ENCODE data around the gene TEAD4. TPM values are rescaled to one million over a fixed set of nuclear protein-coding genes. Genes with fewer than 3 reads are reported as not detected.

Gene TEAD4
- total RNA-seq, 1 donor from 2014 or later = 26.0 TPM

DNA sequence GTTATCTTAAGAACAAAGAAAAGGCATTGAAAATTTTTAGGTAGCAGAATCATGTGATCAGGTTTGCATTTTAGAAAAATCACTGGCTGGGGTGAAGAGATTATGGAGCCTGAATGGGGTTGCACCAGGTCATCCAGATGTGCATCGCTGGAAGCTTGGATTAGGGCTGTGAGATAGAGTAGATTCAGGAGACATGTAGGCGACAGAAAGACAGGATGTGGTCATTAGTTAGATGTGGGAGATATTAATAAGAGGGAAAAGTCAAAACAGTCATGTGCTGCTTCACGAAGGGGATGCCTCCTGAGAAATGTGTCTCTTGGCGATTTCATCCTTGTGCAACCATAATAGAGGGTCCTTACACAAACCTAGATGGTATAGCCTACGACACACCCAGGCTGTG is 25.1 kb downstream of the TEAD4 start:
- no peak for DNase-seq (ENCODE audit: low spot score)
- Mint-ChIP-seq H3K36me3 (ENCODE audit: low read depth) (peaks cover 8% of the 10 kb centered on the region), H3K4me1 (ENCODE audit: low read depth) (peaks cover 8% of the 10 kb centered on the region), H3K4me3 (ENCODE audit: unreplicated experiment) (no peak overlapping the region), H3K27ac (ENCODE audit: unreplicated experiment) (peak overlapping the region; percentile 4), H3K9me3 (ENCODE audit: low read depth) (no peaks in the 10 kb centered on the region), H3K27me3 (ENCODE audit: low read depth) (no peaks in the 10 kb centered on the region)
- TF ChIP-seq, protein P1, sequence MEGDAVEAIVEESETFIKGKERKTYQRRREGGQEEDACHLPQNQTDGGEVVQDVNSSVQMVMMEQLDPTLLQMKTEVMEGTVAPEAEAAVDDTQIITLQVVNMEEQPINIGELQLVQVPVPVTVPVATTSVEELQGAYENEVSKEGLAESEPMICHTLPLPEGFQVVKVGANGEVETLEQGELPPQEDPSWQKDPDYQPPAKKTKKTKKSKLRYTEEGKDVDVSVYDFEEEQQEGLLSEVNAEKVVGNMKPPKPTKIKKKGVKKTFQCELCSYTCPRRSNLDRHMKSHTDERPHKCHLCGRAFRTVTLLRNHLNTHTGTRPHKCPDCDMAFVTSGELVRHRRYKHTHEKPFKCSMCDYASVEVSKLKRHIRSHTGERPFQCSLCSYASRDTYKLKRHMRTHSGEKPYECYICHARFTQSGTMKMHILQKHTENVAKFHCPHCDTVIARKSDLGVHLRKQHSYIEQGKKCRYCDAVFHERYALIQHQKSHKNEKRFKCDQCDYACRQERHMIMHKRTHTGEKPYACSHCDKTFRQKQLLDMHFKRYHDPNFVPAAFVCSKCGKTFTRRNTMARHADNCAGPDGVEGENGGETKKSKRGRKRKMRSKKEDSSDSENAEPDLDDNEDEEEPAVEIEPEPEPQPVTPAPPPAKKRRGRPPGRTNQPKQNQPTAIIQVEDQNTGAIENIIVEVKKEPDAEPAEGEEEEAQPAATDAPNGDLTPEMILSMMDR (IDR thresholded peaks at IDR 0.05) = no peak

DNA sequence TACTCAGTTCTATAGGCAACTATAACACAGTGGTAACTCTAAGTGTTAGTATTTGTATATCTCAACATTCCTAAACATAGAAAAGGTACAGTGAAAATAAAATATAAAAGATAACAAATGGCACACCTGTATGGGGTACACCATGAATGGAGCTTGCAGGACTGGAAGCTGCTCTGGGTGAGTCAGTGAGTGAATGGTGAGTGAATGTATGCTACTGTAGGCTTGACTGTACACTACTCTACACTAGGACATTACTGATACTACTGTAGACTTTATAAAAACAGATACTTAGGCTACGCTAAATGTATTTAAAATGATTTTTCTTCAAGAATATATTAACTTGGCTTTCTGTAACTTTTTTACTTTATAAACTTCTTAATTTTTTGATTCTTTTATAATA is 25.5 kb downstream of the TEAD4 start:
- Mint-ChIP-seq H3K27ac (ENCODE audit: unreplicated experiment) (no peak overlapping the region), H3K36me3 (ENCODE audit: low read depth) (peaks cover 5% of the 10 kb centered on the region), H3K4me1 (ENCODE audit: low read depth) (peaks cover 8% of the 10 kb centered on the region), H3K4me3 (ENCODE audit: unreplicated experiment) (no peak overlapping the region), H3K27me3 (ENCODE audit: low read depth) (no peaks in the 10 kb centered on the region), H3K9me3 (ENCODE audit: low read depth) (peaks cover 2% of the 10 kb centered on the region)
- TF ChIP-seq, protein P1 (IDR thresholded peaks at IDR 0.05) = no peak
- DNase-seq (ENCODE audit: low spot score) = no peak

DNA sequence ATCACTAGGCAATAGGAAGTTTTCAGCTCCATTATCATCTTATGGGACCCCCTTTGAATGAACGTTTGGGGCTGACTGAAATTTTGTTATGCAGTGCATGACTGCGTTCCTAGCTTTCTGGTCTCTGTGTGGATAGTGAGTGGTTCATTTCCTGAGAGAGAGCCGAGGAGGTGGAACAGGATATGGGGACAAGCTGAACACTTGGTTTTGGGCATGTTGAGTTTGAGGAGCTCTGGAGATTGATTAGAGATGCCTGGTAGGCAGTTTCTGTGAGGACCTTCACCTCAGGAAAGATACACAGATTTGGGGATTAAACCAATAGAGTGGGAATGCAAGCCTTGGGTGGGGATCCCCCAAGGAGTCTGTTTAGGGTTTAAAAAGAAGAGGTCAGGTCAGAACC is 27.7 kb downstream of the TEAD4 start:
- no peaks in the 10 kb centered on the region for H3K27me3 Mint-ChIP-seq (ENCODE audit: low read depth)
- TF ChIP-seq, protein P1 (IDR thresholded peaks at IDR 0.05) = no peak
- H3K27ac Mint-ChIP-seq (ENCODE audit: unreplicated experiment) = no peak overlapping the region
- peaks cover 8% of the 10 kb centered on the region for H3K4me1 Mint-ChIP-seq (ENCODE audit: low read depth)
- no peak for DNase-seq (ENCODE audit: low spot score)
- H3K4me3 Mint-ChIP-seq (ENCODE audit: unreplicated experiment) = no peak overlapping the region
- H3K9me3 Mint-ChIP-seq (ENCODE audit: low read depth) = peaks cover 6% of the 10 kb centered on the region
- H3K36me3 Mint-ChIP-seq (ENCODE audit: low read depth) = peaks cover 9% of the 10 kb centered on the region

DNA sequence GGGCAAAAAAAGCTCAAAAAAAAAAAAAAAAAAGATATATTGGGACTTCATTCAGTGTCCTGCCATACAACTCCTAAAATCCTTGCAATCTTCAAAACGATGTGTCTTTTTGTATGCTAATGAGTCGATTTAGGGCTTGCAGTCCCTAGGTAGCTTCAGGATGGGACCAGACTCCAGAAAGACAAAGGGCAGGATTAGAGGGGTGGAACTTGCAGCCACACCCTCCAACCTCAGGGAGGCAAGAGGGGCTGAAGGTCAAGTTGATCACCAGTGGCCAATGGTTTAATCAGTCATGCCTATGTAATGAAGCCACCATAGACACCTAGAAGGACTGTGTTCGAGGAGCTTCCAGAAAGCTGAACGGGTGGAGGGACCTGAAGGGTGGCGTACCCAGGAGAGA is 29.3 kb downstream of the TEAD4 start:
- TF ChIP-seq, protein P1 (IDR thresholded peaks at IDR 0.05) = no peak
- H3K36me3 Mint-ChIP-seq (ENCODE audit: low read depth) = peaks cover 9% of the 10 kb centered on the region

DNA sequence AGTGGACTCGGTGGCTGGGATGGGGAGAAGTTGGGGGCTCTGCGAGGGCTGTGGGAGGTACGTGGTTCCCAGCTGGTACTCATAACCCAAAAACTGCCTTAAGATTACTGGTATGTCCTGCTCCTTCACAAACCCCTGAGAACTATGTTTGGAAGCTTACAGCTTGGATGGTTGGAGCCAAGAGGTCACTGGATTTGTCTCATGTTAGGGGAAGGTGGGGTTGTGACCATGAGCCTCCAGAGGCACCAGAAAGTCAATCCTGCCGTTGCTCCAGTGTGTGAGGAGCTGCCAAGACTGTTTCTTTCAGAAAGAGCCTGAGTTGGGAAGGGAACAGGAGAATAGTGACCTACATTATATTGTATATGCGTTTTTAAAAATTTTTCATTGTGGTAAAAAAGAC is 33.5 kb downstream of the TEAD4 start:
- DNase-seq (ENCODE audit: low spot score) = no peak
- peaks cover 6% of the 10 kb centered on the region for H3K9me3 Mint-ChIP-seq (ENCODE audit: low read depth)
- H3K4me1 Mint-ChIP-seq (ENCODE audit: low read depth) = peaks cover 2% of the 10 kb centered on the region
- H3K27me3 Mint-ChIP-seq (ENCODE audit: low read depth) = no peaks in the 10 kb centered on the region
- H3K4me3 Mint-ChIP-seq (ENCODE audit: unreplicated experiment) = no peak overlapping the region
- TF ChIP-seq, protein P1 (IDR thresholded peaks at IDR 0.05) = no peak
- no peak overlapping the region for H3K27ac Mint-ChIP-seq (ENCODE audit: unreplicated experiment)
- peaks cover 9% of the 10 kb centered on the region for H3K36me3 Mint-ChIP-seq (ENCODE audit: low read depth)

More for the DNA sequence above, 29.3 kb downstream of the TEAD4 start:
- Mint-ChIP-seq H3K4me3 (ENCODE audit: unreplicated experiment) (no peak overlapping the region), H3K9me3 (ENCODE audit: low read depth) (peaks cover 6% of the 10 kb centered on the region), H3K4me1 (ENCODE audit: low read depth) (peaks cover 10% of the 10 kb centered on the region), H3K27me3 (ENCODE audit: low read depth) (no peaks in the 10 kb centered on the region), H3K27ac (ENCODE audit: unreplicated experiment) (peak overlapping the region; percentile 32)
- DNase-seq (ENCODE audit: low spot score) = no peak

Measured in chondrocyte (in vitro differentiated cells).